ENCODE measurements around the gene CPNE6.

The CPNE6 gene

DNA sequence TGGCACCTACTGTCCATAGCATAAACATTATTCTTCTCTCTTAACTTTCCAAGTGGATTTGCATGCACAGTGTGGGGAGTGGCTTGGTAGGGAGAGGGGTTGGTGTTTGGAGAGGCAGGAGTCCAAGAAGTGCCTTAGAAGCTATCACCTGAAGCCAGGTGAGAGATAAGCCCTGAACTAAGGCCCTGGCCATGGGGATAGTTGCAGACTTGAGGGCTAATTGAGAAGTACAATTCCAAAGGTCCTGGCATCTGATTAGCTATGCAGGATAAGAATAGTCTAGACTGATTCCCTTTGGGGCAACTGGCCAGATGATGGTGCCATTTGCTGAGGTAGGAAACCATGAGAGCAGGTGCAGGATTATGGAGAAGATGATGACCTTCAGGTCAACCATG lies 20.7 kb downstream of the CPNE6 start:
- no peak overlapping the region for H3K27ac ChIP-seq (ENCODE audit: low read depth, low read length)
- H4K20me1 ChIP-seq (ENCODE audit: low read depth, low read length), result no peaks in the 10 kb centered on the region
- H3K4me3 ChIP-seq (ENCODE audit: insufficient read depth, low read length, poor library complexity, severe bottlenecking), result no peak overlapping the region
- no peaks in the 10 kb centered on the region for H3K27me3 ChIP-seq (ENCODE audit: low read length)
- no peak overlapping the region for H3K4me2 ChIP-seq (ENCODE audit: low read depth, low read length, poor library complexity, severe bottlenecking)
- H3F3A ChIP-seq (ENCODE audit: insufficient read depth), result peaks cover 19% of the 10 kb centered on the region
- H3K9me3 ChIP-seq (ENCODE audit: insufficient read depth, low read length), result no peaks in the 10 kb centered on the region
- no peak for TF ChIP-seq CTCF (IDR thresholded peaks at IDR 0.05; ENCODE audit: insufficient read depth, low read length, poor library complexity, severe bottlenecking)
- TF ChIP-seq EZH2phosphoT487 (conservative IDR thresholded peaks at IDR 0.05; ENCODE audit: low read length), result no peak
- H3K9me2 ChIP-seq (replicated peaks; ENCODE audit: insufficient read depth, low read length), result no peaks in the 10 kb centered on the region
- no peak overlapping the region for H2AFZ ChIP-seq (ENCODE audit: low read depth, low read length, severe bottlenecking)
- H3K9ac ChIP-seq (ENCODE audit: low read length), result no peak overlapping the region
- no peaks in the 10 kb centered on the region for H3K36me3 ChIP-seq (ENCODE audit: low read length)
- peaks cover 8% of the 10 kb centered on the region; the same call in 1 of the 2 replicates for H3K79me2 ChIP-seq (ENCODE audit: insufficient read depth, low read length)

DNA sequence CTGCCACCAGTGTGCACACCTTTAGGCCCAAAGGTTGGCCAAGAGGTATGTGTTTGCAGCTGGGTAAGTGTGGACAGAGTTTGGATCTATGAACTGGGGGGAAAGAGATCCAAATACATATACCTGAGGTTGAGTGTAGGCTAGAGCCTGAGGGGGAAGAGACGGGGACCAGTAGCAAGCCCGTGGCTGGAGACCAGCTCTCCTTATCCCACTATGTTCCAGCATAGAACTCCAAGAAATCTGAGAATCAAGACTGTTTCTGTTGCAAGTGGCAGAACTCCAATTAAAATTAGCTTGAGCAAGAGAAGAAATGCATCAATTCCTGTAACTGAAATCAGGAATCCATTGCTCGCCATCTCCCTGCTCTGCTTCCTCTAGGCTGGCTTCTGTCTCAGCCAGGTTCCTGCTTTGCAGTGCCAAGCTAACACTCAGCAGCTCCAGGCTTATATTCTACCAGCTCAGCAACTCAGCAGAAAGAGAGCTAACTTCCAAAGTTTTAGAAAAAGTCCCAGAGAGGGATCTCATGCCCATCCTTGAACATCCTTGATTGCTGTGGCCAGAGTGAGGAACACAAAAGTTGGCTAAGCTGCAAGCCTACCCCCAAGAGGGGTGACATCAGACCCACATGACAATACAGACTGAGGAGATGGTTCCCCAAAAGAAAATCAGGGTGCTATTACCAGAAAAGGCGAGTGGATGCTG lies 21.3 kb downstream of the CPNE6 start:
- no peaks in the 10 kb centered on the region for H3K27me3 ChIP-seq (ENCODE audit: low read length)
- H3K4me3 ChIP-seq (ENCODE audit: insufficient read depth, low read length, poor library complexity, severe bottlenecking), result no peak overlapping the region
- peaks cover 19% of the 10 kb centered on the region for H3F3A ChIP-seq (ENCODE audit: insufficient read depth)
- TF ChIP-seq EZH2phosphoT487 (conservative IDR thresholded peaks at IDR 0.05; ENCODE audit: low read length), result no peak
- no peak for TF ChIP-seq CTCF (IDR thresholded peaks at IDR 0.05; ENCODE audit: insufficient read depth, low read length, poor library complexity, severe bottlenecking)
- H4K20me1 ChIP-seq (ENCODE audit: low read depth, low read length), result no peaks in the 10 kb centered on the region
- H3K4me2 ChIP-seq (ENCODE audit: low read depth, low read length, poor library complexity, severe bottlenecking), result no peak overlapping the region
- H3K9ac ChIP-seq (ENCODE audit: low read length), result no peak overlapping the region
- H3K36me3 ChIP-seq (ENCODE audit: low read length), result no peaks in the 10 kb centered on the region
- H3K9me3 ChIP-seq (ENCODE audit: insufficient read depth, low read length), result no peaks in the 10 kb centered on the region
- peak overlapping the region; percentile 26; the same call in 1 of the 2 replicates for H3K27ac ChIP-seq (ENCODE audit: low read depth, low read length)
- H3K9me2 ChIP-seq (replicated peaks; ENCODE audit: insufficient read depth, low read length), result no peaks in the 10 kb centered on the region
- no peak overlapping the region for H2AFZ ChIP-seq (ENCODE audit: low read depth, low read length, severe bottlenecking)
- peaks cover 8% of the 10 kb centered on the region; the same call in 1 of the 2 replicates for H3K79me2 ChIP-seq (ENCODE audit: insufficient read depth, low read length)

GRCh38 chr14:24093207-24093900 lies 22.0 kb downstream of the CPNE6 start:
- peak overlapping the region; percentile 96 for H3K9ac ChIP-seq (ENCODE audit: low read length)

More at GRCh38 chr14:24093207-24093900, 22.0 kb downstream of the CPNE6 start:
- Histone ChIP-seq H3K27me3 (ENCODE audit: low read length) (no peaks in the 10 kb centered on the region), H2AFZ (ENCODE audit: low read depth, low read length, severe bottlenecking) (peak overlapping the region; percentile 43), H3K4me2 (ENCODE audit: low read depth, low read length, poor library complexity, severe bottlenecking) (peak overlapping the region; percentile 87), H3K79me2 (ENCODE audit: insufficient read depth, low read length) (peaks cover 8% of the 10 kb centered on the region; the same call in 1 of the 2 replicates), H3K9me3 (ENCODE audit: insufficient read depth, low read length) (no peaks in the 10 kb centered on the region), H3K36me3 (ENCODE audit: low read length) (no peaks in the 10 kb centered on the region), H3K27ac (ENCODE audit: low read depth, low read length) (peak overlapping the region; percentile 50), H3K4me3 (ENCODE audit: insufficient read depth, low read length, poor library complexity, severe bottlenecking) (peak overlapping the region; percentile 92), H4K20me1 (ENCODE audit: low read depth, low read length) (no peaks in the 10 kb centered on the region), H3K9me2 (replicated peaks; ENCODE audit: insufficient read depth, low read length) (no peaks in the 10 kb centered on the region), H3F3A (ENCODE audit: insufficient read depth) (peaks cover 19% of the 10 kb centered on the region)
- no peak for TF ChIP-seq CTCF (IDR thresholded peaks at IDR 0.05; ENCODE audit: insufficient read depth, low read length, poor library complexity, severe bottlenecking)
- no peak for TF ChIP-seq EZH2phosphoT487 (conservative IDR thresholded peaks at IDR 0.05; ENCODE audit: low read length)
